ENCODE data around the gene PCDHB14.
"Not testable (repeated sequence)": the region's sequence is repeated elsewhere in the genome, so short reads cannot be mapped to it uniquely, and the experiment has no call there.

- not testable (repeated sequence) for TF ChIP-seq CTCF (conservative IDR thresholded peaks at IDR 0.05); EZH2 (IDR thresholded peaks at IDR 0.05; ENCODE audit: low read depth)
Measured at GRCh38 chr5:141201126-141201525, 22.0 kb upstream of the PCDHB14 start.

Measured in PC-9 (cell line).